ENCODE data around the gene ADRA2B.

GRCh38 chr2:96163415-96163767 lies 47.0 kb upstream of the ADRA2B start:
- TF ChIP-seq, protein P1, sequence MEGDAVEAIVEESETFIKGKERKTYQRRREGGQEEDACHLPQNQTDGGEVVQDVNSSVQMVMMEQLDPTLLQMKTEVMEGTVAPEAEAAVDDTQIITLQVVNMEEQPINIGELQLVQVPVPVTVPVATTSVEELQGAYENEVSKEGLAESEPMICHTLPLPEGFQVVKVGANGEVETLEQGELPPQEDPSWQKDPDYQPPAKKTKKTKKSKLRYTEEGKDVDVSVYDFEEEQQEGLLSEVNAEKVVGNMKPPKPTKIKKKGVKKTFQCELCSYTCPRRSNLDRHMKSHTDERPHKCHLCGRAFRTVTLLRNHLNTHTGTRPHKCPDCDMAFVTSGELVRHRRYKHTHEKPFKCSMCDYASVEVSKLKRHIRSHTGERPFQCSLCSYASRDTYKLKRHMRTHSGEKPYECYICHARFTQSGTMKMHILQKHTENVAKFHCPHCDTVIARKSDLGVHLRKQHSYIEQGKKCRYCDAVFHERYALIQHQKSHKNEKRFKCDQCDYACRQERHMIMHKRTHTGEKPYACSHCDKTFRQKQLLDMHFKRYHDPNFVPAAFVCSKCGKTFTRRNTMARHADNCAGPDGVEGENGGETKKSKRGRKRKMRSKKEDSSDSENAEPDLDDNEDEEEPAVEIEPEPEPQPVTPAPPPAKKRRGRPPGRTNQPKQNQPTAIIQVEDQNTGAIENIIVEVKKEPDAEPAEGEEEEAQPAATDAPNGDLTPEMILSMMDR (IDR thresholded peaks at IDR 0.05) = no peak
- no peak for TF ChIP-seq EP300 (IDR thresholded peaks at IDR 0.05)
